GM12878 (cell line): ENCODE results near the gene LRRC23. TPM values are rescaled to one million over a fixed set of nuclear protein-coding genes. Genes with fewer than 3 reads are reported as not detected.
A peak's percentile ranks its signal among the peaks of the same experiment; 100 is the strongest.

Source experiments
- ATAC-seq: fragments of 200-7000 bp; cut with Tn5 transposase; 3 replicates; pipeline ENCODE4 v1.9.1; 2020; ENCODE audit warnings: mild to moderate bottlenecking, moderate library complexity
- BruUV-seq: library from RNA; stranded (reverse); fragments of 400-500 nt; replicated peaks from 2 replicates; lab custom pipeline; 2021; lab: Mats Ljungman, UMichigan
- CTCF ChIA-PET: fragments of 300-600 bp; sonication (Branson Sonifier 250); formaldehyde crosslinking; extraction: SDS; loops from one replicate; lab custom pipeline; 2021; ENCODE audit warnings: inconsistent platforms; lab: Yijun Ruan, JAX
- POLR2A ChIA-PET: fragments of 350-600 bp; formaldehyde crosslinking; extraction: SDS; loops from one replicate; lab custom pipeline; 2021; ENCODE audit warnings: inconsistent platforms; lab: Charles Lee
- RAD21 ChIA-PET: fragments of 300-600 bp; sonication (Branson Sonifier 250); formaldehyde crosslinking; loops from one replicate; lab custom pipeline; 2023; ENCODE audit warnings: antibody characterized with exemption; ENCODE audit not compliant: unreplicated experiment; lab: Charles Lee
- SMC1A ChIA-PET: fragments of 300-600 bp; sonication (Branson Sonifier 250); formaldehyde crosslinking; loops from one replicate; lab custom pipeline; 2023; ENCODE audit not compliant: unreplicated experiment, uncharacterized antibody; lab: Charles Lee
- DNase-seq: peaks from one replicate; pipeline ENCODE4 v3.0.0-alpha.2; 2011; ENCODE audit warnings: low read depth, low spot score
- FAIRE-seq: peaks from 3 replicates; lab custom pipeline; 2011; peaks lifted over from hg19 to GRCh38; lab: Jason Lieb, UNC
- H2AFZ ChIP-seq: 2 replicates; pipeline ENCODE4 v1.6.0; 2011; ENCODE audit warnings: low read depth, low read length, control low read depth; ENCODE audit not compliant: control insufficient read depth
- H3K27ac ChIP-seq: 2 replicates; pipeline ENCODE4 v1.5.1; 2011; ENCODE audit warnings: control low read depth; ENCODE audit not compliant: control insufficient read depth, insufficient read depth
- H3K27me3 ChIP-seq, 2 experiments: replicated peaks in 1 of 2; 2 replicates each; pipeline versions ENCODE4 v1.6.0 to v1.6.1; 2011; ENCODE audit warnings: low read length in 1 of 2; ENCODE audit not compliant: control insufficient read depth in 2 of 2, insufficient read depth in 2 of 2
- H3K36me3 ChIP-seq, 2 experiments: 2 replicates each; pipeline ENCODE4 v1.5.1; 2011; ENCODE audit warnings: low read length in 1 of 2; ENCODE audit not compliant: control insufficient read depth in 2 of 2, insufficient read depth in 2 of 2
- H3K4me1 ChIP-seq: 2 replicates; pipeline ENCODE4 v1.6.1; 2011; ENCODE audit warnings: mild to moderate bottlenecking, low read length, moderate library complexity, mixed read lengths; ENCODE audit not compliant: control insufficient read depth, insufficient read depth
- H3K4me2 ChIP-seq: 2 replicates; pipeline ENCODE4 v1.6.0; 2011; ENCODE audit warnings: control low read depth; ENCODE audit not compliant: control insufficient read depth, insufficient read depth
- H3K4me3 ChIP-seq: fragments of 200-600 bp; sonication (generic); 2 replicates; pipeline ENCODE4 v1.5.1; 2016
- H3K79me2 ChIP-seq: 2 replicates; pipeline ENCODE4 v1.6.0; 2011; ENCODE audit warnings: low read length; ENCODE audit not compliant: control insufficient read depth, insufficient read depth
- H3K9ac ChIP-seq: 2 replicates; pipeline ENCODE4 v1.8.0; 2011; ENCODE audit warnings: low read length, control low read depth, mixed read lengths; ENCODE audit not compliant: control insufficient read depth, insufficient read depth
- H3K9me3 ChIP-seq: replicated peaks from 3 replicates; pipeline ENCODE4 v1.5.1; 2011; ENCODE audit warnings: mild to moderate bottlenecking, low read length; ENCODE audit not compliant: control insufficient read depth, insufficient read depth
- H4K20me1 ChIP-seq: 2 replicates; pipeline ENCODE4 v1.6.0; 2011; ENCODE audit not compliant: control insufficient read depth, insufficient read depth
- E4F1 ChIP-seq: fragments of 450-650 bp; IDR thresholded peaks from 2 replicates; pipeline ENCODE4 v1.6.1; 2018; ENCODE audit warnings: borderline replicate concordance, mild to moderate bottlenecking; ENCODE audit not compliant: partially characterized antibody
- HDAC2 ChIP-seq: fragments of 200-600 bp; sonication (generic); IDR thresholded peaks from 2 replicates; pipeline ENCODE4 v1.6.1; 2017
- KLF5 ChIP-seq: fragments of 450-650 bp; IDR thresholded peaks from 2 replicates; pipeline ENCODE4 v1.6.1; 2014; ENCODE audit warnings: mild to moderate bottlenecking; ENCODE audit not compliant: partially characterized antibody
- NR2F1 ChIP-seq: fragments of 450-650 bp; conservative IDR thresholded peaks from 2 replicates; pipeline ENCODE4 v1.6.1; 2017; ENCODE audit warnings: mild to moderate bottlenecking
- NRF1 ChIP-seq: conservative IDR thresholded peaks from 2 replicates; pipeline ENCODE4 v1.6.1; 2011; ENCODE audit warnings: mild to moderate bottlenecking, low read depth, low read length, improper control_type of control experiment
- SUPT20H ChIP-seq: IDR thresholded peaks from 2 replicates; pipeline ENCODE4 v1.6.1; 2011; ENCODE audit warnings: low read depth, mild to moderate bottlenecking, low read length, moderate library complexity, borderline replicate concordance; ENCODE audit not compliant: control insufficient read depth
- ZBTB33 ChIP-seq: fragments of 450-650 bp; IDR thresholded peaks from 2 replicates; pipeline ENCODE4 v1.6.1; 2017; ENCODE audit warnings: mild to moderate bottlenecking
- WGBS: methylation state at CpG from one replicate; pipeline ENCODE4 v1.1.6; 2016; ENCODE audit warnings: low lambda C conversion rate; ENCODE audit not compliant: insufficient replicate concordance, insufficient coverage; ENCODE audit errors: missing lambda C conversion rate; 5-methylcytosine and 5-hydroxymethylcytosine counted together
- in situ Hi-C: fragments of 300-500 bp; cut with MboI; formaldehyde crosslinking; loops from 9 replicates; pipeline ENCODE4 v1.14.3; 2018; ENCODE audit warnings: mixed read lengths
- intact Hi-C: fragments of 100-400 bp; cut with micrococcal nuclease; formaldehyde crosslinking; loops from one replicate; pipeline ENCODE4 v1.14.2; 2022; ENCODE audit not compliant: unreplicated experiment
- polyA plus RNA-seq, 11 experiments: library from polyadenylated mRNA; depleted of rRNA in 4 of 11; unstranded in 6 of 11; stranded (reverse) in 5 of 11; fragments of >200 nt; fragmentation: Nextera tagmentation in 4 of 11; fragmentation: Illumina TruSeq in 1 of 11; extraction: Ambion mirVana in 4 of 11; extraction: Trizol in 1 of 11; gene quantifications; 1 replicate in 1 of 11; 2 replicates in 10 of 11; pipeline versions ENCODE4 v1.2.1 to v1.2.3, GENCODE V29; 2011 to 2016; ENCODE audit warnings: inconsistent platforms in 2 of 11, missing spikeins in 2 of 11, low read depth in 1 of 11
- total RNA-seq, 4 experiments: library from RNA; depleted of rRNA in 3 of 4; stranded (reverse); fragments of >200 nt in 3 of 4; fragmentation: Illumina TruSeq in 1 of 4; extraction: Trizol in 1 of 4; gene quantifications; 2 replicates each; pipeline versions ENCODE4 v1.2.1 to v1.2.3, GENCODE V29; 2013 to 2021
- TF ChIP-seq, protein P1 (sequence below): fragments of 450-650 bp; formaldehyde crosslinking; IDR thresholded peaks from 2 replicates; pipeline ENCODE4 v1.5.0; 2022; ENCODE audit warnings: mild to moderate bottlenecking, missing genetic modification characterization
- TF ChIP-seq, protein P2 (sequence below): fragments of 450-650 bp; IDR thresholded peaks from 2 replicates; pipeline ENCODE4 v1.6.1; 2017; ENCODE audit warnings: antibody characterized with exemption, mild to moderate bottlenecking, moderate library complexity

The LRRC23 gene
- total and polyA plus RNA-seq, 10 of the 15 experiments (the other 5 are each of a cell fraction or from before 2014, with no cell fraction given) = 1.4 to 6.9 (median 3.4) TPM

DNA sequence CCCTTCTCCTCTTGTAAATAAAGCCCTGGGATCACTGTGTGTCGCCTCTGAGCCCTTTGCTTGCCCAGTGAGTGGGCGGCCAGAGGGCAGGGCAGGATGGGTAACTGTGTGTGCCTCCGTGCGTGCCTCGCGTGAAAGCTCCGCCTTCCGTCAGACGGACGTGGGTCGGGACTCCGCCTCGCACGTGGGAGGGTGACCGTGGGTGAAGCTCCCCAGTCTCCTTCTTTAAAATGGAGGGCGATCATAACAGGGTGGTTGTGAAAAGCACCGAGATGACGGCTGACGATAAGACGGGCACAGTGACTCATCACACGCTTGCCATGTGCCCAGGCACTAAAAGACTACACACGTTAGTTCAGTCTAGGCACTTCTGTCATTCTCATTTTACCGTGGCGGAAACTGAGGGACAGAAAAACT is 56.7 kb downstream of the LRRC23 start:
- ChIA-PET RAD21 (interaction anchor here (0.5 to 13.5 kb wide), 9 partner anchors 10 to 150 kb away, joined by 3 to 426 read pairs (median 4); partner anchors contain the start of genes C12orf57, PTPN6, RNU7-1 and SPSB2), POLR2A (interaction anchor here (0.5 to 13.5 kb wide), 7 partner anchors 8 to 147 kb away, joined by 3 to 524 read pairs (median 5); partner anchors contain the start of genes C12orf57, C1RL, LPCAT3 and PTPN6), SMC1A (interaction anchor here (0.9 to 13.2 kb wide), 8 partner anchors 13 to 152 kb away, joined by 3 to 395 read pairs (median 4); partner anchors contain the start of genes C12orf57, CDCA3, PTPN6 and RNU7-1), CTCF (interaction anchor here (0.8 to 13.2 kb wide), 10 partner anchors 13 to 152 kb away, joined by 3 to 645 read pairs (median 5); partner anchors contain the start of genes C12orf57, LPCAT3, PTPN6 and RNU7-1)
- ATAC-seq (peak; percentile 42), FAIRE-seq (peak; percentile 89), DNase-seq (no peak)
- peaks cover 70% of the 10 kb centered on the region for H3K4me1 ChIP-seq
- peak overlapping the region; percentile 99 for H3K4me2 ChIP-seq
- WGBS = under 1% methylated on average over 24 of the region's 24 CpGs
- intact Hi-C loops = loop anchor here (1.0 to 5.0 kb wide), 2 partner anchors 8 to 151 kb away; no protein-coding TSS in a partner anchor
- peaks cover 18 to 34% of the 10 kb centered on the region in 2 experiments for H3K36me3 ChIP-seq
- H3K9ac ChIP-seq = peak overlapping the region; percentile 91
- no peaks in the 10 kb centered on the region for H3K9me3 ChIP-seq
- peak overlapping the region; percentile 95 for H3K4me3 ChIP-seq
- BruUV-seq = no TSS peak
- peak overlapping the region; percentile 99 for H3K27ac ChIP-seq
- in situ Hi-C loops = loop anchor here (5.0 to 25.0 kb wide), 2 partner anchors 151 to 1676 kb away; no protein-coding TSS in a partner anchor
- H2AFZ ChIP-seq = no peak overlapping the region
- H4K20me1 ChIP-seq = no peaks in the 10 kb centered on the region
- H3K79me2 ChIP-seq = peaks cover 49% of the 10 kb centered on the region
- H3K27me3 ChIP-seq = no peaks in the 10 kb centered on the region
- no peak for TF ChIP-seq E4F1
- TF ChIP-seq KLF5 = no peak
- TF ChIP-seq, protein P1, sequence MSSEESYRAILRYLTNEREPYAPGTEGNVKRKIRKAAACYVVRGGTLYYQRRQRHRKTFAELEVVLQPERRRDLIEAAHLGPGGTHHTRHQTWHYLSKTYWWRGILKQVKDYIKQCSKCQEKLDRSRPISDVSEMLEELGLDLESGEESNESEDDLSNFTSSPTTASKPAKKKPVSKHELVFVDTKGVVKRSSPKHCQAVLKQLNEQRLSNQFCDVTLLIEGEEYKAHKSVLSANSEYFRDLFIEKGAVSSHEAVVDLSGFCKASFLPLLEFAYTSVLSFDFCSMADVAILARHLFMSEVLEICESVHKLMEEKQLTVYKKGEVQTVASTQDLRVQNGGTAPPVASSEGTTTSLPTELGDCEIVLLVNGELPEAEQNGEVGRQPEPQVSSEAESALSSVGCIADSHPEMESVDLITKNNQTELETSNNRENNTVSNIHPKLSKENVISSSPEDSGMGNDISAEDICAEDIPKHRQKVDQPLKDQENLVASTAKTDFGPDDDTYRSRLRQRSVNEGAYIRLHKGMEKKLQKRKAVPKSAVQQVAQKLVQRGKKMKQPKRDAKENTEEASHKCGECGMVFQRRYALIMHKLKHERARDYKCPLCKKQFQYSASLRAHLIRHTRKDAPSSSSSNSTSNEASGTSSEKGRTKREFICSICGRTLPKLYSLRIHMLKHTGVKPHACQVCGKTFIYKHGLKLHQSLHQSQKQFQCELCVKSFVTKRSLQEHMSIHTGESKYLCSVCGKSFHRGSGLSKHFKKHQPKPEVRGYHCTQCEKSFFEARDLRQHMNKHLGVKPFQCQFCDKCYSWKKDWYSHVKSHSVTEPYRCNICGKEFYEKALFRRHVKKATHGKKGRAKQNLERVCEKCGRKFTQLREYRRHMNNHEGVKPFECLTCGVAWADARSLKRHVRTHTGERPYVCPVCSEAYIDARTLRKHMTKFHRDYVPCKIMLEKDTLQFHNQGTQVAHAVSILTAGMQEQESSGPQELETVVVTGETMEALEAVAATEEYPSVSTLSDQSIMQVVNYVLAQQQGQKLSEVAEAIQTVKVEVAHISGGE = no peak
- TF ChIP-seq NRF1 = no peak
- TF ChIP-seq, protein P2, sequence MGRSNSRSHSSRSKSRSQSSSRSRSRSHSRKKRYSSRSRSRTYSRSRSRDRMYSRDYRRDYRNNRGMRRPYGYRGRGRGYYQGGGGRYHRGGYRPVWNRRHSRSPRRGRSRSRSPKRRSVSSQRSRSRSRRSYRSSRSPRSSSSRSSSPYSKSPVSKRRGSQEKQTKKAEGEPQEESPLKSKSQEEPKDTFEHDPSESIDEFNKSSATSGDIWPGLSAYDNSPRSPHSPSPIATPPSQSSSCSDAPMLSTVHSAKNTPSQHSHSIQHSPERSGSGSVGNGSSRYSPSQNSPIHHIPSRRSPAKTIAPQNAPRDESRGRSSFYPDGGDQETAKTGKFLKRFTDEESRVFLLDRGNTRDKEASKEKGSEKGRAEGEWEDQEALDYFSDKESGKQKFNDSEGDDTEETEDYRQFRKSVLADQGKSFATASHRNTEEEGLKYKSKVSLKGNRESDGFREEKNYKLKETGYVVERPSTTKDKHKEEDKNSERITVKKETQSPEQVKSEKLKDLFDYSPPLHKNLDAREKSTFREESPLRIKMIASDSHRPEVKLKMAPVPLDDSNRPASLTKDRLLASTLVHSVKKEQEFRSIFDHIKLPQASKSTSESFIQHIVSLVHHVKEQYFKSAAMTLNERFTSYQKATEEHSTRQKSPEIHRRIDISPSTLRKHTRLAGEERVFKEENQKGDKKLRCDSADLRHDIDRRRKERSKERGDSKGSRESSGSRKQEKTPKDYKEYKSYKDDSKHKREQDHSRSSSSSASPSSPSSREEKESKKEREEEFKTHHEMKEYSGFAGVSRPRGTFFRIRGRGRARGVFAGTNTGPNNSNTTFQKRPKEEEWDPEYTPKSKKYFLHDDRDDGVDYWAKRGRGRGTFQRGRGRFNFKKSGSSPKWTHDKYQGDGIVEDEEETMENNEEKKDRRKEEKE = no peak
- TF ChIP-seq NR2F1 = peak; percentile 51
- TF ChIP-seq HDAC2 = no peak
- TF ChIP-seq SUPT20H = no peak
- no peak for TF ChIP-seq ZBTB33
